ENCODE results near the gene TSNAXIP1. TPM values are rescaled to one million over a fixed set of nuclear protein-coding genes. Genes with fewer than 3 reads are reported as not detected.

The TSNAXIP1 gene
- total and polyA plus RNA-seq, 10 of the 15 experiments (the other 5 are each of a cell fraction or from before 2014, with no cell fraction given): 0.09 to 0.63 (median 0.37) TPM; not detected in 1

GRCh38 chr16:67871256-67871655 lies 64.6 kb downstream of the TSNAXIP1 start:
- peaks cover 9% of the 10 kb centered on the region for H3K4me1 ChIP-seq (ENCODE audit: control insufficient read depth, insufficient read depth, low read length)
- in situ Hi-C loops (cut with MboI) (no loop called here), intact Hi-C loops (cut with micrococcal nuclease; ENCODE audit: unreplicated experiment) (no loop called here)
- CTCF ChIA-PET: interaction anchor here (1.0 to 1.4 kb wide), 3 partner anchors 16 to 55 kb away, joined by 3 to 5 read pairs (median 3); no protein-coding TSS in a partner anchor
- 65% methylated on average over 3 of the region's 3 CpGs for WGBS (ENCODE audit: insufficient coverage, insufficient replicate concordance, low lambda C conversion rate, missing lambda C conversion rate)
- SMC1A ChIA-PET (ENCODE audit: uncharacterized antibody, unreplicated experiment): interaction anchor here (0.6 to 1.3 kb wide), 2 partner anchors 23 to 36 kb away, joined by 3 read pairs; no protein-coding TSS in a partner anchor
- H2AFZ ChIP-seq (ENCODE audit: control insufficient read depth, low read depth, low read length): no peak overlapping the region
- no peak overlapping the region for H3K4me3 ChIP-seq
- peaks cover 28% of the 10 kb centered on the region for H3K79me2 ChIP-seq (ENCODE audit: control insufficient read depth, insufficient read depth, low read length)
- POLR2A ChIA-PET: interaction anchor here (0.5 to 2.0 kb wide), 4 partner anchors 31 to 181 kb away, joined by 3 to 5 read pairs (median 4); partner anchors contain the start of gene SLC12A4
- TF ChIP-seq CUX1 (IDR thresholded peaks at IDR 0.05; ENCODE audit: insufficient replicate concordance, low read depth, low read length) (no peak), ASH2L (IDR thresholded peaks at IDR 0.05; ENCODE audit: borderline replicate concordance, low read depth) (no peak), JUNB (IDR thresholded peaks at IDR 0.05) (no peak)
- peaks cover 4% of the 10 kb centered on the region; the same call in 1 of the 2 replicates for H4K20me1 ChIP-seq (ENCODE audit: control insufficient read depth, insufficient read depth)
- peaks cover 10 to 28% of the 10 kb centered on the region in 2 experiments for H3K36me3 ChIP-seq (ENCODE audit: control insufficient read depth in 2 of 2, insufficient read depth in 2 of 2, low read length in 1 of 2)
- H3K9me3 ChIP-seq (replicated peaks; ENCODE audit: control insufficient read depth, insufficient read depth, low read length): no peaks in the 10 kb centered on the region
- RAD21 ChIA-PET (ENCODE audit: unreplicated experiment): interaction anchor here (0.9 kb wide), 1 partner anchor 27 kb away, joined by 3 read pairs; no protein-coding TSS in a partner anchor
- no peak for ATAC-seq
- H3K27me3 ChIP-seq (replicated peaks in 1 of 2; ENCODE audit: control insufficient read depth in 2 of 2, insufficient read depth in 2 of 2, low read length in 1 of 2): no peaks in the 10 kb centered on the region
- no TSS peak for BruUV-seq (replicated peaks)
- no peak overlapping the region for H3K9ac ChIP-seq (ENCODE audit: control insufficient read depth, insufficient read depth, low read length)
- FAIRE-seq: no peak
- no peak overlapping the region for H3K4me2 ChIP-seq (ENCODE audit: control insufficient read depth, insufficient read depth)
- no peak for DNase-seq (ENCODE audit: low read depth, low spot score)
- H3K27ac ChIP-seq (ENCODE audit: control insufficient read depth, insufficient read depth): no peak overlapping the region
